H7 (cell line): ENCODE results near the gene ISCA1. TPM values are rescaled to one million over a fixed set of nuclear protein-coding genes. Genes with fewer than 3 reads are reported as not detected.

Source experiments
- DNase-seq: peaks from one replicate; pipeline ENCODE4 v3.0.0; 2012
- H3K27me3 ChIP-seq: 2 replicates; pipeline ENCODE4 v1.6.0; 2011; ENCODE audit warnings: mild to moderate bottlenecking, low read length; ENCODE audit not compliant: control insufficient read depth, insufficient read depth
- H3K36me3 ChIP-seq: replicated peaks from 2 replicates; pipeline ENCODE4 v1.5.1; 2011; ENCODE audit warnings: low read length; ENCODE audit not compliant: control insufficient read depth, insufficient read depth
- H3K4me3 ChIP-seq: 2 replicates; pipeline ENCODE4 v1.5.1; 2011; ENCODE audit warnings: low read depth, mild to moderate bottlenecking, control low read depth, low read length, moderate library complexity; ENCODE audit not compliant: insufficient read depth
- total RNA-seq: library from RNA; depleted of rRNA; stranded (reverse); fragments of >200 nt; shearing (Covaris generic); gene quantifications from 2 replicates; pipeline ENCODE4 v1.2.3, GENCODE V29; 2014; rRNA removed

ISCA1 gene
- total RNA-seq, 1 experiment from 2014 or later = 56.2 TPM

- no peak overlapping the region for H3K4me3 ChIP-seq
- no peaks in the 10 kb centered on the region for H3K27me3 ChIP-seq
- H3K36me3 ChIP-seq = no peaks in the 10 kb centered on the region
- DNase-seq = no peak
Observed at GRCh38 chr9:86230858-86231257, 51.5 kb downstream of the ISCA1 start.

GRCh38 chr9:86222667-86223066, 59.7 kb downstream of the ISCA1 start:
- Histone ChIP-seq H3K27me3 (no peaks in the 10 kb centered on the region), H3K36me3 (no peaks in the 10 kb centered on the region), H3K4me3 (no peak overlapping the region)
- no peak for DNase-seq

GRCh38 chr9:86219606-86220005, 62.7 kb downstream of the ISCA1 start:
- DNase-seq = no peak
- H3K36me3 ChIP-seq = no peaks in the 10 kb centered on the region
- H3K27me3 ChIP-seq = no peaks in the 10 kb centered on the region
- no peak overlapping the region for H3K4me3 ChIP-seq

- Histone ChIP-seq H3K36me3 (no peaks in the 10 kb centered on the region), H3K27me3 (no peaks in the 10 kb centered on the region), H3K4me3 (no peak overlapping the region)
- DNase-seq = no peak
Observed at GRCh38 chr9:86217076-86217755, 65.1 kb downstream of the ISCA1 start.

Other genes with a start within 250 kb of the ISCA1 start
- gene GOLM1, start 183.0 kb downstream of the ISCA1 start, total RNA-seq = 24.3 and 31.5 TPM in 2 replicates
- gene C9orf153, start 22.9 kb downstream of the ISCA1 start, total RNA-seq = not detected in 2 replicates
- 12.9 and 13.1 TPM in 2 replicates for gene TUT7, start 71.9 kb upstream of the ISCA1 start, total RNA-seq